ENCODE measurements around the gene GCSAM. TPM values are rescaled to one million over a fixed set of nuclear protein-coding genes. Genes with fewer than 3 reads are reported as not detected.

The GCSAM gene
- total RNA-seq, 4 donors from 2014 or later: 0.26 to 3.0 (median 0.85) TPM

GRCh38 chr3:112140584-112140983, 7.5 kb upstream of the GCSAM start:
- 78 to 94% methylated on average over 1 of the region's 1 CpG for WGBS, 2 donors
- no peak overlapping the region for H3K27ac ChIP-seq
- no peaks in the 10 kb centered on the region for H3K36me3 ChIP-seq
- H3K4me1 ChIP-seq: peaks cover 0 to 9% (median 0%) of the 10 kb centered on the region in 3 donors
- no peaks in the 10 kb centered on the region for H3K9me3 ChIP-seq
- TF ChIP-seq POLR2A (IDR thresholded peaks at IDR 0.05): no peak
- TF ChIP-seq, protein P1, sequence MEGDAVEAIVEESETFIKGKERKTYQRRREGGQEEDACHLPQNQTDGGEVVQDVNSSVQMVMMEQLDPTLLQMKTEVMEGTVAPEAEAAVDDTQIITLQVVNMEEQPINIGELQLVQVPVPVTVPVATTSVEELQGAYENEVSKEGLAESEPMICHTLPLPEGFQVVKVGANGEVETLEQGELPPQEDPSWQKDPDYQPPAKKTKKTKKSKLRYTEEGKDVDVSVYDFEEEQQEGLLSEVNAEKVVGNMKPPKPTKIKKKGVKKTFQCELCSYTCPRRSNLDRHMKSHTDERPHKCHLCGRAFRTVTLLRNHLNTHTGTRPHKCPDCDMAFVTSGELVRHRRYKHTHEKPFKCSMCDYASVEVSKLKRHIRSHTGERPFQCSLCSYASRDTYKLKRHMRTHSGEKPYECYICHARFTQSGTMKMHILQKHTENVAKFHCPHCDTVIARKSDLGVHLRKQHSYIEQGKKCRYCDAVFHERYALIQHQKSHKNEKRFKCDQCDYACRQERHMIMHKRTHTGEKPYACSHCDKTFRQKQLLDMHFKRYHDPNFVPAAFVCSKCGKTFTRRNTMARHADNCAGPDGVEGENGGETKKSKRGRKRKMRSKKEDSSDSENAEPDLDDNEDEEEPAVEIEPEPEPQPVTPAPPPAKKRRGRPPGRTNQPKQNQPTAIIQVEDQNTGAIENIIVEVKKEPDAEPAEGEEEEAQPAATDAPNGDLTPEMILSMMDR (IDR thresholded peaks at IDR 0.05): no peak
- no peaks in the 10 kb centered on the region for H3K27me3 ChIP-seq
- intact Hi-C loops (cut with DNase I): no loop called here
- H3K4me3 ChIP-seq: no peak overlapping the region
- DNase-seq: no peak

DNA sequence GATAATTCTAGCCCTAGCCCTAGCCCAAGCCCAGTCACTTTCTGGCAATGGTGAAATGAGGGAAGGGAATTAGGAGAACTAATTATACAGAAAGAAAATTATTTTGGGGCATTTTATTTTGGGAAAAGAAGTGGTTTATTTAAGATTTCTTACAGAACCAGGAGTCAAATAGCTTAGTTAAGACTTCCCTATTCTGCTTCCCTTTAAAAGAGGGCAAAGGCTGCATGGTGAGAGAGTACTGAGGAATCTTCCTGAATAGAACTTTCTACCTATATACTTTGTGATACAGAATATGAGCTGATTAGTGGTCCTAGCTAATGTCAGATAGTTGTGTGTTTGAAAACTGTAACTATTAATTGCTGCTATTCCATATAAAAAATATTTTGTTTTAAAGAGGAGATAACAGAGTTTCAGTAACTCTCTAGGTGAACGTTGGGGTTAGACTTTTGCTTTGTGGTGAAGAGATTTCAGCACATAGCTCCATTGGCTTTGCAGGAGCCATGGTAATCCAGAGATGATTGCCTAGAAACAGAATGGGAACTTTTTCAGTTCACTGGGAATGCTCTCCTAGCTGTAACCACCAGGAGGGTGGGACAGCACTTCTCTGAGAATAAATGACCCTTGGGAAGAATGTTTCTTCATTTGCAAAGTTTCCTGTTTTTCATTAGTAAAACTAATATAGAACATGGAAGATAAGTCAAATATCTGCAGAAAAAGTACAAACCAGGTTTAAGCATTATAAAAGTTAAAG, 5.3 kb upstream of the GCSAM start:
- intact Hi-C loops (cut with DNase I): no loop called here

DNA sequence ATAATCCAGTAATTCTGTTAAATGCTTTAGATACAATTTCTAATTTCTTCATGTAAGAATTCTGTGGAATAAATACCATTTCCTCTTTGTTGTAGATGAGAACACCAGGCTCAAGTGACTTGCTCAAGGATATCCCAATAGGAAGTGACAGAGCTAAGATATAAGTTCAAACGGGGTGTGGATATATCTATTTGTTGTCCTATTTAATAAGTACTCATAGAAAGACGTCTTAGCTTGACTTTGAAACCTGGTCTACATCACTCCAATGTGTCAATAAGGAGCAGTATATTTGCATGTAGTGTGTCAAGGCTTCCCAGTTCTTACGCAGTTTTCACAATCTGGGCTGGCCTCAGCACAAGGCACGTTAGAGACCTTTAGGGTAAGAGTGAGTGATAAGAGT, 4.7 kb upstream of the GCSAM start:
- intact Hi-C loops (cut with DNase I): no loop called here
- H3K4me1 ChIP-seq: peaks cover 0 to 15% (median 0%) of the 10 kb centered on the region in 3 donors
- no peak overlapping the region for H3K4me3 ChIP-seq
- no peaks in the 10 kb centered on the region for H3K27me3 ChIP-seq
- no peak for DNase-seq
- 36 to 43% methylated on average over 4 of the region's 4 CpGs for WGBS, 2 donors
- no peaks in the 10 kb centered on the region for H3K36me3 ChIP-seq
- no peak overlapping the region for H3K27ac ChIP-seq
- H3K9me3 ChIP-seq: no peaks in the 10 kb centered on the region
- TF ChIP-seq POLR2A (IDR thresholded peaks at IDR 0.05): no peak
- TF ChIP-seq, protein P1 (IDR thresholded peaks at IDR 0.05): no peak

More for the DNA sequence above, 5.3 kb upstream of the GCSAM start:
- Histone ChIP-seq H3K4me1 (peaks cover 0 to 9% (median 0%) of the 10 kb centered on the region in 3 donors), H3K27ac (no peak overlapping the region), H3K27me3 (no peaks in the 10 kb centered on the region), H3K36me3 (no peaks in the 10 kb centered on the region), H3K4me3 (no peak overlapping the region), H3K9me3 (no peaks in the 10 kb centered on the region)
- DNase-seq: no peak
- TF ChIP-seq, protein P1 (IDR thresholded peaks at IDR 0.05): no peak
- no peak for TF ChIP-seq POLR2A (IDR thresholded peaks at IDR 0.05)
- 39 to 50% methylated on average over 1 of the region's 1 CpG for WGBS, 2 donors

- Histone ChIP-seq H3K4me3 (no peak overlapping the region), H3K27ac (no peak overlapping the region), H3K9me3 (no peaks in the 10 kb centered on the region), H3K27me3 (no peaks in the 10 kb centered on the region), H3K4me1 (peaks cover 0 to 18% (median 0%) of the 10 kb centered on the region in 3 donors), H3K36me3 (no peaks in the 10 kb centered on the region)
- TF ChIP-seq, protein P1 (IDR thresholded peaks at IDR 0.05): peak; percentile 20 to 66 (median 38)
- TF ChIP-seq POLR2A (IDR thresholded peaks at IDR 0.05): no peak
- 29 to 36% methylated on average over 5 of the region's 5 CpGs for WGBS, 2 donors
- intact Hi-C loops (cut with DNase I): no loop called here
- no peak for DNase-seq
Observed at GRCh38 chr3:112136959-112137693, 4.1 kb upstream of the GCSAM start.

GRCh38 chr3:112136046-112136445, 3.0 kb upstream of the GCSAM start:
- no peak for DNase-seq
- Histone ChIP-seq H3K27me3 (no peaks in the 10 kb centered on the region), H3K27ac (no peak overlapping the region), H3K9me3 (no peaks in the 10 kb centered on the region), H3K36me3 (no peaks in the 10 kb centered on the region), H3K4me1 (peaks cover 0 to 18% (median 0%) of the 10 kb centered on the region in 3 donors), H3K4me3 (no peak overlapping the region)
- intact Hi-C loops (cut with DNase I): no loop called here
- TF ChIP-seq, protein P1 (IDR thresholded peaks at IDR 0.05): no peak
- no peak for TF ChIP-seq POLR2A (IDR thresholded peaks at IDR 0.05)
- WGBS, 2 donors: 29 to 46% methylated on average over 1 of the region's 1 CpG
